Retinal pigment epithelial cell (primary cell): ENCODE results near the gene TSPAN15.

ENCODE experiments used
- DNase-seq: peaks from one replicate; pipeline ENCODE4 v3.0.0-alpha.2; 2010; ENCODE audit warnings: low read depth
- H3K4me3 ChIP-seq: 2 replicates; pipeline ENCODE4 v1.5.1; 2011; ENCODE audit warnings: mild to moderate bottlenecking, low read length, control low read depth, moderate library complexity
- TF ChIP-seq, protein P1 (sequence below): conservative IDR thresholded peaks from 2 replicates; pipeline ENCODE4 v1.5.1; 2011; ENCODE audit warnings: low read depth, low read length, control low read depth, inconsistent platforms

The TSPAN15 gene

GRCh38 chr10:69422676-69423075, 28.6 kb upstream of the TSPAN15 start:
- H3K4me3 ChIP-seq, result no peak overlapping the region
- DNase-seq, result no peak
- TF ChIP-seq, protein P1, sequence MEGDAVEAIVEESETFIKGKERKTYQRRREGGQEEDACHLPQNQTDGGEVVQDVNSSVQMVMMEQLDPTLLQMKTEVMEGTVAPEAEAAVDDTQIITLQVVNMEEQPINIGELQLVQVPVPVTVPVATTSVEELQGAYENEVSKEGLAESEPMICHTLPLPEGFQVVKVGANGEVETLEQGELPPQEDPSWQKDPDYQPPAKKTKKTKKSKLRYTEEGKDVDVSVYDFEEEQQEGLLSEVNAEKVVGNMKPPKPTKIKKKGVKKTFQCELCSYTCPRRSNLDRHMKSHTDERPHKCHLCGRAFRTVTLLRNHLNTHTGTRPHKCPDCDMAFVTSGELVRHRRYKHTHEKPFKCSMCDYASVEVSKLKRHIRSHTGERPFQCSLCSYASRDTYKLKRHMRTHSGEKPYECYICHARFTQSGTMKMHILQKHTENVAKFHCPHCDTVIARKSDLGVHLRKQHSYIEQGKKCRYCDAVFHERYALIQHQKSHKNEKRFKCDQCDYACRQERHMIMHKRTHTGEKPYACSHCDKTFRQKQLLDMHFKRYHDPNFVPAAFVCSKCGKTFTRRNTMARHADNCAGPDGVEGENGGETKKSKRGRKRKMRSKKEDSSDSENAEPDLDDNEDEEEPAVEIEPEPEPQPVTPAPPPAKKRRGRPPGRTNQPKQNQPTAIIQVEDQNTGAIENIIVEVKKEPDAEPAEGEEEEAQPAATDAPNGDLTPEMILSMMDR, result no peak

DNA sequence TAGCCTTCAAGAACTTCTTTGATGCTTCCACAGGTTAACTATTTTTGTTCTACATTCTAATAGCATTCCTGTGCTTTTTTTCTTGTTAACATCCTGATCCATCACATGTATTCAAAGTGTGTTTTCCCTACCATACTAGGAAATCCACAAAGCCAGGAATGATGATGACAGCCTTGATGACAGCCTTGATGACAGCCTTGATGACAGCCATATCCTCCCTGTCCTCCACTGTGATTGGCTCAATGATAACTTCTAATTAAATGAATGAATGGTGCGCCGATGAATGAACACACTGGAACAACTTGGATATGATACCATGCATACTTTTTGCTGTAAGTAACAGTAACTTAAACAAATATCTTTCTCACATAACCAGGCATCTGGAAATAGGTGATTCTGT, 26.2 kb upstream of the TSPAN15 start:
- no peak for DNase-seq
- TF ChIP-seq, protein P1, result no peak
- H3K4me3 ChIP-seq, result no peak overlapping the region

- DNase-seq, result no peak
- H3K4me3 ChIP-seq, result no peak overlapping the region
- TF ChIP-seq, protein P1, result no peak
Observed at GRCh38 chr10:69425511-69426298, 25.6 kb upstream of the TSPAN15 start.

GRCh38 chr10:69426376-69426727, 24.9 kb upstream of the TSPAN15 start:
- DNase-seq, result no peak
- no peak overlapping the region for H3K4me3 ChIP-seq
- TF ChIP-seq, protein P1, result no peak

- no peak overlapping the region for H3K4me3 ChIP-seq
- TF ChIP-seq, protein P1, result no peak
- no peak for DNase-seq
Observed at GRCh38 chr10:69428165-69428564, 23.1 kb upstream of the TSPAN15 start.

GRCh38 chr10:69434169-69434568, 17.1 kb upstream of the TSPAN15 start:
- no peak overlapping the region for H3K4me3 ChIP-seq
- no peak for DNase-seq
- TF ChIP-seq, protein P1, result no peak

DNA sequence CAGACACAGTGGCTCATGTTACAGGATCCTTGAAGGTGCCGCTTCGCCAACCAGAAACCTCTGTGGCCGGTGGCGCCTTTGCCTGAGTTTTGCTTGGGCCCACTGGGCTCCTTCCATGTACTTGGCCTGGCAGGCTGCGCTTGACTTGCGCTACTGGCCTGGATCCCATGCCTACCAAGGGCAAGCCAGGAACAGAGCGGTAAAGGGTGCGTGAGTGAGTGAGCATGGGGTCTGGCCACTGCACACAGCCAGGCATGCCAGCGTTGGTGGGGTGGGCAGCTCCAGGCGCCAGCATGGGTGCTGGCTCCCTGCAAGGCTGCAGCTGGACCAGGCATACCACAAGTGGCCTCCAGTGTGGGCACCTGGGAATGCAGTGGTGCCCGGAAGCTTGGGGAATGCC, 16.3 kb upstream of the TSPAN15 start:
- TF ChIP-seq, protein P1, result no peak
- DNase-seq, result no peak
- H3K4me3 ChIP-seq, result no peak overlapping the region
